ENCODE data around the gene RIN3.

DNA sequence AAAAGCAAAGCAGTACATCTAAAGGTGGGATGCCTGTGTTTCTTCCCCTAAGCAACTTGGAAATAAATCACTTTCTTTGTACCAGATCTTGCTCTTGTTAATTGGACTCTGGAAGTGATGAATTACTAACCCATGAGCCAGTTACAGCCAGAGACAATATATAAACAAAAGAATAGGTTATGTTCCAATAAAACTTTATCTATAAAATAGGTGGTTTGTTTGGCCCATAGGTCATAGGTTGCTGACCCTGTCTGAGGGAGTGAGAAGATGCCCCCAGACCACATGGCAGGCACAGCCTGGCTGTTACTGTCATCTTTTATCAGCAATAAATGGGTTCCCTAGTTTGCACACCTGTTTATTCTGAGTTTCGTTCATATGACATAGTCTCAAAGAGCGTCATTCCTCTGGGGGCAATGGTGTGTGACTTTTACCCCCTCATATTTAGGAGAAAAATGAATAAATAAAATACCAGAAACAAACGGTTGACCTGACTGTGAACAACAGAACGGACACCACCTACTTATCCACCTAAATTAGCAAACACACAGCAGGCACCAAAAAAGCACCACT is 224.1 kb downstream of the RIN3 start:
- TF ChIP-seq, protein P1, sequence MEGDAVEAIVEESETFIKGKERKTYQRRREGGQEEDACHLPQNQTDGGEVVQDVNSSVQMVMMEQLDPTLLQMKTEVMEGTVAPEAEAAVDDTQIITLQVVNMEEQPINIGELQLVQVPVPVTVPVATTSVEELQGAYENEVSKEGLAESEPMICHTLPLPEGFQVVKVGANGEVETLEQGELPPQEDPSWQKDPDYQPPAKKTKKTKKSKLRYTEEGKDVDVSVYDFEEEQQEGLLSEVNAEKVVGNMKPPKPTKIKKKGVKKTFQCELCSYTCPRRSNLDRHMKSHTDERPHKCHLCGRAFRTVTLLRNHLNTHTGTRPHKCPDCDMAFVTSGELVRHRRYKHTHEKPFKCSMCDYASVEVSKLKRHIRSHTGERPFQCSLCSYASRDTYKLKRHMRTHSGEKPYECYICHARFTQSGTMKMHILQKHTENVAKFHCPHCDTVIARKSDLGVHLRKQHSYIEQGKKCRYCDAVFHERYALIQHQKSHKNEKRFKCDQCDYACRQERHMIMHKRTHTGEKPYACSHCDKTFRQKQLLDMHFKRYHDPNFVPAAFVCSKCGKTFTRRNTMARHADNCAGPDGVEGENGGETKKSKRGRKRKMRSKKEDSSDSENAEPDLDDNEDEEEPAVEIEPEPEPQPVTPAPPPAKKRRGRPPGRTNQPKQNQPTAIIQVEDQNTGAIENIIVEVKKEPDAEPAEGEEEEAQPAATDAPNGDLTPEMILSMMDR (IDR thresholded peaks at IDR 0.05) = no peak
- TF ChIP-seq POLR2A (IDR thresholded peaks at IDR 0.05) = no peak
